Iris pigment epithelial cell (primary cell): Measurements from ENCODE around the gene UBC.

Experiments used
- DNase-seq: peaks from one replicate; pipeline ENCODE4 v3.0.0-alpha.2; 2011; ENCODE audit warnings: low read depth

UBC gene

DNA sequence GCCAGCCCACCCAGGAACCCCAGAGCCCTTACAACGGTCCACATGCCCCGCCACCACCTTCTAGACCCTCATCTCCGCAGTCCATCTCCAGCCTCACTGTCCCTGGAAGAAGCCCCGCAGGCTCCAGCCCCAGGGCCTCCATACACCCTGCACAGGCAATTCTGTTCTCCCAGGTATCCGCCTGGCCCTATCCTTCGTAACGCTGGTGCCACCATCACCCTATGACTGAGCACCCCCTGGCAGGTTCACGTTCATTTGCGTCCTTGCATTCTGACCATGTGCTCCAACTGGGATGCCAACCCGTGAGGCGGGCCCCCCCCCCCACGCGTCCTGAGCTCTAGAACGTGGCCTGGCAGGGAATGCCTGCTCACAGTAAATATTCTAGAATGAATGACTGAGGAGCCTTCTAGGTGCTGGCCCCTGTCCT is 50.1 kb downstream of the UBC start:
- no peak for DNase-seq

DNA sequence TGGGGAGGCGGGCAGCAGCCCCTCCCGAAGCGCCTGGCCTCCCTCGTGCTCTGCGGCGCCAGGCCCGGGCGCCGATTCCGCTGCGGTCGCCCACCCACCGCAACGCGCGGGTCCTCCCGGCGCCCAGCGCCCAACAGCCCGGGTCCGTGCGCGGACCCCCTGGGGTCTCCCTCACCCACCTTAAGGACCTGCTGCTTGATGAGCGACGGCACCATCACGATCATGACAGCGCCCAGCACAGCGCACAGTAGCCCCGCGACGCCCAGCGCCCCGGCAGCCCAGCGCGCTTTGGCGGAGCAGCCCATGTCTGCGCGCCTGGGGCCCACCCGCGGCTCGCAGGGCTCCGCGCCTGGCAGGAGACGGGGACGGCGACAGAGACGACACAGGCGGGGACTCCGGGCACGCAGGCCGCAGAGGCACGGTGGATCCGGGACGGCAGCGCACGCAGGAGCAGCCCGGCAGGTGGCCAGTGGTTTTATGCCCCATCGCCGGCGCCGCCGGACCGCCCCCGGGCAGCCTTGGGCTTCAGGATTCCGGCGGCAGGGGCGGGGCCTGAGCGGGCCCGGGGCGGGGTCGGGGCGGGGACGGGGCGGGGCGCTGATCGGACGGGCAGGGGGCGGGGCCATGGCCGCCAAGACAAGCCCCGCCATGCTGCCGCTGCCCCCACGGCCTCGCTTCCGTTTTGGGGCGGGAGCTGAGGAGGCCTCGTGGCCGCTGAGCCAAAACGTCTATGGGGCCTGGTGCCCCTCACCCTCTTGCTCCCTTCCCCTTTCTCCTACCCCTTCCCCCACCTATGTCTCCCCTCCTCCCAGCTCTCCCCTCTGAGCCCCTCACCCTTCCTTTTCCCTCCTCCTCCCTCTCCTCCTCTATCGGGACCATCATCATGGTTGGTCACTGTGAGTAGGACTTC is 50.8 kb downstream of the UBC start, which contains the start of gene SCARB1:
TSS of gene SCARB1 (minus strand) at position 449 of the 910 bp plus-strand sequence. CDS start at position 305, 144 bp downstream.
- DNase-seq = peak; percentile 75

DNA sequence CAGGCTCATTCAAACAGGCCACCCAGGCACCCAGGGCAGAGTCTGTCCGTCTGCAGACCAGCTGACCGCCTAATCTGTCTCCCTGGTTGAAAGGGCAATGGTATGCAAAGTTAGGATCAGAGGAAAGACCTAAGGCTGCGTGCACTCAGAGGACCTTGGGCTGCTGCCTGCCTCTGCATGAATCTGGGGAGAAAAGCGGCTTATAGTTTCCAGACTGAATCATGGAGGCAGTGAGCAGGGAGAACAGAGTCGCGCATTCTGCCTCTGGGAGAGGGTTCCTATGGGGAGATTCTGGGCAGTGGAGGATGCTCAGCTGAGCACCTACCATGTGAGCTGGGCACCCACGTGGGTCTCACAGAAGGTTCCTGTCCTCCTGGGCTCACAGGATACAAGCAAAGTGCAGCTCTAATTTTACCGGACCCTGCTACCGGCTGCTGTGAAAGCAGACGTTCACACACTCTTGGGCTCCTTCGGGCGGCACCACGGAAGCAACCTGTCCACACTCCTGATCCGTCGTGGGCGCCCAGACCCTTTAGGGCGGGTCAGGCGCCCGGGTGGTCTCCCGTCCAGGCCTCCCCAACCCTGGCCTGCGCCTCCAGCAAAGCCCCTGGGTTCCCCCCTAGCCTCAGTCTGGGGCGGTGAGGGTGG is 51.6 kb downstream of the UBC start:
- DNase-seq = peak; percentile 50

DNA sequence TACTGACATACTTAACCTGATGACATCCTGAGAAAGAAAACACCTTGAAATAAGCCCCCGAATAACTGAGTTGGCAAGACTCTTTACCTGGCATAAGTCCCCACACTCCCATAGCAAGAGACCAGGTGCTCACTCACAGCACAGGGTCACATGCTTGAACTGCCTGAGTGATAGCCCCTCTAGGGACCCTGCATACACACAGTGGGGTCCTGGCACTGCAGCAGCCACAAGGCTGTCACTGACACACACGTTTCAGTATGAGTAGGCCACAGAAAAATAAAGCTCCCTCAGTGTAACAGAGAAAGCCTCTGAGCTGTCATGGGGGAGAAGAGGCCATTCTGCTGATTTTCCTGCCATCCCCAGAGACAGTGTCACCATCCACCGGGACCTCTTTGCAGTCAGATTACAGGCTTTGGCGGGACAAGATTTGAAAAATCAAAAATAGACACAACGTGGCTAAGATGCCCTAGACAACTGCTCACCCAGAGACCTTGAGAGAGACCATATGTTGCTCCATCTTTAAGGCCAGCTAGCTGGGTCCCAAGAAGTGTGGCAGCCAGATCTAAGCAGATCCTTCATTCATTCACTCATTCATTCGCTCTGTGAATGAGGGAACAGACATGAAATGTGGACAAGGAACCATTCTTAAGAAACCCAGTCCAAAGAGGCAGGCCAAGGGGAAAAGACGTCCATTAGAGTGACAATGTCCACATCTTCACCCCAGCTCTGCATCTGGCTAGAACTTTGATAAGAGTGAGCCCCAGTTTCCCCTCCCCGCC is 52.4 kb downstream of the UBC start:
- DNase-seq = no peak
